HG03280 (cell line): ENCODE data around the gene ORC1.
A peak's percentile ranks its signal among the peaks of the same experiment; 100 is the strongest.

Experiments
- ATAC-seq: cut with Tn5 transposase; IDR thresholded peaks from one replicate; pipeline ENCODE4 v1.9.1; 2021; ENCODE audit warnings: mild to moderate bottlenecking, moderate library complexity; ENCODE audit not compliant: unreplicated experiment

ORC1 gene

GRCh38 chr1:52404116-52404974 is at the start of gene ORC1, which contains the start of gene PRPF38A:
TSS of gene ORC1 (minus strand) at chr1:52404423. CDS start at chr1:52402223, 2,200 bp downstream.
TSS of gene PRPF38A (plus strand) at chr1:52404602. CDS start at chr1:52404750, 148 bp downstream.
- ATAC-seq = peak; percentile 94

GRCh38 chr1:52444463-52444862 is 40.2 kb upstream of the ORC1 start:
- no peak for ATAC-seq

DNA sequence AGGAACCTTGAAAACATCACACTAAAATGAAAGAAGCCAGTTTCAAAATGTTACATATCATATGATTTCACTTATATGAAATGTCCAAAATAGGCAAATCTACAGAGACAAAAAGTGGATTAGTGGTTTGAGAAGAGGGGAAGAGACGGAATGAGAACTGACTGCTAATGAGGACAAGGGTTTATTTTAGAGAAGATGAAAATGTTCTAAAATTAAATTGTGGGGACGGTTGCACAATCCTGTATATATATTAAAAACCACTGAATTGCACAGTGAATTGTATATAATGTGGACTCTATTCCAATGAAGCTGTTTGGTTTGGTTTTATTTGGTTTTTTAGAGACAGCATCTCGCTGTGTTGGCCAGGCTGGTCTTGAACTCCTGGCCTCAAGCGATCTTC is 35.8 kb upstream of the ORC1 start:
- ATAC-seq = no peak

GRCh38 chr1:52436817-52437216 is 32.6 kb upstream of the ORC1 start:
- no peak for ATAC-seq

GRCh38 chr1:52435650-52436049 is 31.4 kb upstream of the ORC1 start:
- no peak for ATAC-seq

DNA sequence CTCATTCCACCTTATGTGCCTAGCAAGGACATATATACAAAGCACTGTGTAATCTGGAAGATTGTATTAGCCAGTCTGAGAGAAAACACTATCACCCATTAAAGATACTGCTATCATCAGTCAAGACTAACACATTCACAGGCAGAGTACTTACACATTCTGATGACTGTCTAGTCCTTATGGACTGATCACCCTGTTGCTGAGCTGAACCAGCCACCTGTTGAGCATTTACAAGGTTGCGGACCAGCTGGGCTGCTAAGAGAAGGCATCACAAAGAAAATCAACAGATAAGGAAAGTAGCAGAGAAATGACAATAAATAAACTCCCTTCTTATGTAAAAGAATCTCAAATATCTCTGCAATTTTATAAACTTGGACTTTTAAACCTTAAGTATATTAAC is 31.0 kb upstream of the ORC1 start:
- no peak for ATAC-seq

- ATAC-seq = no peak
Measured at GRCh38 chr1:52432807-52433206, 28.6 kb upstream of the ORC1 start.

- ATAC-seq = no peak
Measured at GRCh38 chr1:52427152-52427551, 22.9 kb upstream of the ORC1 start.

GRCh38 chr1:52426371-52426770 is 22.1 kb upstream of the ORC1 start:
- ATAC-seq = no peak

GRCh38 chr1:52424813-52425212 is 20.6 kb upstream of the ORC1 start:
- ATAC-seq = no peak

- no peak for ATAC-seq
Measured at GRCh38 chr1:52424231-52424636, 20.0 kb upstream of the ORC1 start.

GRCh38 chr1:52423771-52424170 is 19.5 kb upstream of the ORC1 start:
- no peak for ATAC-seq

GRCh38 chr1:52423055-52423454 is 18.8 kb upstream of the ORC1 start:
- ATAC-seq = no peak

GRCh38 chr1:52420713-52421112 is 16.5 kb upstream of the ORC1 start:
- no peak for ATAC-seq

- no peak for ATAC-seq
Measured at GRCh38 chr1:52416811-52417210, 12.6 kb upstream of the ORC1 start.

DNA sequence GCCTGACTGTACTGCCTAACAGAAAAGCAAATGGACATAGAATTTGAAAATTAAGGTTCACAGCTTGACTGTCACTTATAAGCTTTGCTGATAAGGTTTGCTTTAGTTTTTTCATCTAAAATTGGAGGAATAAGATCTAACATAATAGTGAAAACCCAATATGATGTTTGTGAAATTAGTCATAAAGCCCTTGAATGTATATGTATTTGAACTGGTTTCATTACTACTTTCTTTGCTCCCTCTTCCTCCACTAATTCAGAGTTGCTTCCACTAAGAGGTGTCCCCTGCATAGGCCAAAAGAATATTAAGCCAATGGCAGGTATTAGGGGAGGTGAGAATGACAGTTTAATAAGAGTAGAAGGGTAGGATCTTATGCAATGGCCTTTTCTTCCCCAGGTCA is 10.7 kb upstream of the ORC1 start:
- no peak for ATAC-seq

GRCh38 chr1:52413410-52413989 is 9.3 kb upstream of the ORC1 start:
- no peak for ATAC-seq

DNA sequence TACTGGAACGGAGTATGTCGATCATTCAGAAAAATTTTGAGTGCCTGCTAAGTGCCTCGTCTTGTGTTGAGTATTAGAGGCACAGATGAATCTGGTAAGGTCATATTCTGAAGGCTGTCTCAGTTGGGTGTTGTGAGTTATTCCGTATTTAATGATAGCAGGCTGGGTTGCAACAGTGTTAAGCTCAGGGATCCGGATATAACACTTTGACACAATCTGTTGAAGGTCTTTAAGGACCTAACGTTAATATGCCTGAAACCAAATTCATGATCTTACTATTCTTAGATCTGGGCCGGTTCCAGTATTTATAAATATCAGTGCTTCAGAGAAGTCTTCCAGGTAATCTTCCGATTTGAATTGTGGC is 734 bp upstream of the ORC1 start:
- no peak for ATAC-seq

- ATAC-seq = peak; percentile 37
Measured at GRCh38 chr1:52403566-52404115, 582 bp downstream of the ORC1 start.

DNA sequence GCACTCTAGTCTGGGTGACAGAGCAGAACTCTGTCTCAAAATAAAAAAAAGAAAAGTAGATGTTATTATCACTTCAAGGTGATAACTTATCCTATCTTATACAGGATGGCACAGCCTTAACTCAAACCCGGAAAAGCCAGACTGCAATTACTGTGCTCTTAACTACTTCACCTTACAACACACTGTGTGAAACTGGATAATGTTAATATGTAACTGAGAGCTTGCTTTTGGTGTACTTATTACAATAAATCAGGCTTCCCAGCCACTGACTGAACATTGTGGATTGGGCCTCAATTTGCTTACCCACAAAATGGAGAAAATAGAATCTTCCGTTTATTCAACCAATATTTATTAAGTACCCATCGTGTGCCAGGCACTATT is 1.4 kb downstream of the ORC1 start:
- no peak for ATAC-seq

DNA sequence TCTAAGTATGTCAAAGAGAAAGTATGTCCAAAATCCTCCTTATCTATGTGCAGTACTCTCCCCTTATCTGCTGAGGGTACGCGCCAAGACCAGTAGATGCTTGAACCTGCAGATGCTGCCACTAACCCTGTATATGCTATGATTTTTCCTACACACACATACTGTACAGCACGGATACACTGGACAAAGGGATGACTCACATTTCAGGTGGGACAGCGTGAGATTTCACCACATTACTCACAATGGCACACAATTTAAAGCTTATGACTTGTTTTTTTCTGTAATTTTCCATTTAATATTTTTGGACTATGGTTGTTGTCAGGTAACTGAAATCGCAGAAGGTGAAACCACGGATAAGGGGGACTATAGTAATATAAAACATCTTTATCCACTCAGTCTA is 4.1 kb downstream of the ORC1 start:
- no peak for ATAC-seq

DNA sequence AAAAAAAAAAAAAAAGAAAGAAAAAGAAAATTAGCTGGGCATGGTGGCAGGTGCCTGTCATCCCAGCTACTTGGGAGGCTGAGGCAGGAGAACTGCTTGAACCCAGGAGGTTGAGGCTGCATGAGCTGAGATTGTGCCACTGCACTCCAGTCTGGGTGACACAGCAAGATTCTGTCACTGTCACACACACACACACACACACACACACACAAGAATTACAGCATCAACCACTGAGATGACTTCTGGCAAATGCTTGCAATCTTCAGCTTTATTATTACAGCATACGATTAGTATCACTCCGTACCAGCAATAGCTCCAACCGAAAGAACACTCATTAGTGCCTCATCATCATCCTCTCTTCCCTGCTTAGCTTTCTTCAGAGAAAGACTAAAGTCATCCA is 4.6 kb downstream of the ORC1 start:
- ATAC-seq = no peak
